Colonic mucosa (tissue), 4 donors: Measurements from ENCODE around the gene TCF12. TPM values are rescaled to one million over a fixed set of nuclear protein-coding genes. Genes with fewer than 3 reads are reported as not detected.

ENCODE experiments used
- DNase-seq: peaks from one replicate; pipeline ENCODE4 v3.0.0-alpha.2; 2020
- H3K27ac ChIP-seq: fragments of 200-600 bp; one replicate; pipeline ENCODE4 v1.8.0; 2021
- H3K27me3 ChIP-seq: fragments of 200-600 bp; one replicate; pipeline ENCODE4 v1.8.0; 2021
- H3K36me3 ChIP-seq: fragments of 200-600 bp; one replicate; pipeline ENCODE4 v1.8.0; 2021
- H3K4me1 ChIP-seq: fragments of 200-600 bp; one replicate; pipeline ENCODE4 v1.8.0; 2021; ENCODE audit warnings: mild to moderate bottlenecking
- H3K4me3 ChIP-seq: fragments of 200-600 bp; one replicate; pipeline ENCODE4 v1.8.0; 2021
- H3K9ac ChIP-seq, 2 donors: one replicate each; pipeline ENCODE4 v1.7.0; 2013; ENCODE audit warnings: control low read depth in 2 of 2, low read depth in 2 of 2, low read length in 2 of 2
- H3K9me3 ChIP-seq: fragments of 200-600 bp; one replicate; pipeline ENCODE4 v1.8.0; 2021
- CTCF ChIP-seq: fragments of 200-600 bp; IDR thresholded peaks from one replicate; pipeline ENCODE4 v1.8.0; 2022; ENCODE audit warnings: antibody characterized with exemption, mild to moderate bottlenecking
- intact Hi-C: fragments of 100-400 bp; cut with DNase I; formaldehyde crosslinking; loops from one replicate; pipeline ENCODE4 v1.14.1; 2022
- total RNA-seq, 2 donors: library from RNA; stranded (reverse); fragmentation: NEBNext Ultra II Directional in 1 of 2; extraction: Animal tissue kit (Norgen Biotek cat#: 25700) in 1 of 2; gene quantifications; one replicate each; pipeline ENCODE4 v1.2.1, GENCODE V29; 2021
- donor health status: healthy.
- donor health status: DM: no; HTN: no; CAD: no.
- donor health status: DM: no; HTN: no; CAD: no.

The TCF12 gene
- total RNA-seq, 2 donors from 2014 or later, result 68.7 to 76.3 TPM

- Histone ChIP-seq H3K27me3 (no peaks in the 10 kb centered on the region), H3K4me3 (no peak overlapping the region), H3K9me3 (no peaks in the 10 kb centered on the region), H3K9ac (no peak overlapping the region), H3K36me3 (no peaks in the 10 kb centered on the region), H3K27ac (no peak overlapping the region), H3K4me1 (no peaks in the 10 kb centered on the region)
- intact Hi-C loops, result no loop called here
- no peak for DNase-seq
- no peak for TF ChIP-seq CTCF
Measured at GRCh38 chr15:57332326-57332725, 413.9 kb downstream of the TCF12 start.

- DNase-seq, result no peak
- no peak overlapping the region for H3K27ac ChIP-seq
- no peaks in the 10 kb centered on the region for H3K9me3 ChIP-seq
- H3K27me3 ChIP-seq, result no peaks in the 10 kb centered on the region
- H3K4me3 ChIP-seq, result no peak overlapping the region
- intact Hi-C loops, result no loop called here
- H3K4me1 ChIP-seq, result no peaks in the 10 kb centered on the region
- TF ChIP-seq CTCF, result no peak
- H3K9ac ChIP-seq, result no peak overlapping the region
- no peaks in the 10 kb centered on the region for H3K36me3 ChIP-seq
Measured at GRCh38 chr15:57333487-57333886, 415.0 kb downstream of the TCF12 start.

GRCh38 chr15:57334257-57334656 is 415.8 kb downstream of the TCF12 start:
- no peaks in the 10 kb centered on the region for H3K9me3 ChIP-seq
- no peaks in the 10 kb centered on the region for H3K36me3 ChIP-seq
- no peak for DNase-seq
- no peaks in the 10 kb centered on the region for H3K4me1 ChIP-seq
- H3K27ac ChIP-seq, result no peak overlapping the region
- intact Hi-C loops, result no loop called here
- no peaks in the 10 kb centered on the region for H3K27me3 ChIP-seq
- H3K9ac ChIP-seq, result no peak overlapping the region
- no peak overlapping the region for H3K4me3 ChIP-seq
- no peak for TF ChIP-seq CTCF

- intact Hi-C loops, result no loop called here
- Histone ChIP-seq H3K27ac (no peak overlapping the region), H3K9me3 (no peaks in the 10 kb centered on the region), H3K4me1 (no peaks in the 10 kb centered on the region), H3K36me3 (no peaks in the 10 kb centered on the region), H3K9ac (no peak overlapping the region), H3K27me3 (no peaks in the 10 kb centered on the region), H3K4me3 (no peak overlapping the region)
- TF ChIP-seq CTCF, result no peak
- no peak for DNase-seq
Measured at GRCh38 chr15:57335293-57335715, 416.9 kb downstream of the TCF12 start.

- no peaks in the 10 kb centered on the region for H3K27me3 ChIP-seq
- no peaks in the 10 kb centered on the region for H3K36me3 ChIP-seq
- no peak for DNase-seq
- H3K9ac ChIP-seq, result no peak overlapping the region
- H3K27ac ChIP-seq, result no peak overlapping the region
- no peaks in the 10 kb centered on the region for H3K9me3 ChIP-seq
- H3K4me1 ChIP-seq, result no peaks in the 10 kb centered on the region
- TF ChIP-seq CTCF, result no peak
- no peak overlapping the region for H3K4me3 ChIP-seq
- intact Hi-C loops, result no loop called here
Measured at GRCh38 chr15:57335719-57336118, 417.3 kb downstream of the TCF12 start.
